Sigmoid colon (tissue), 7 donors: ENCODE results near the gene HADHA. TPM values are rescaled to one million over a fixed set of nuclear protein-coding genes. Genes with fewer than 3 reads are reported as not detected.

ENCODE experiments used
- DNase-seq: peaks from one replicate; pipeline ENCODE4 v3.0.0-alpha.2; 2019
- H3K27ac ChIP-seq, 4 donors: fragments of 200-600 bp; sonication (generic); one replicate each; pipeline ENCODE4 v1.5.1; 2016 to 2019; ENCODE audit warnings: mild to moderate bottlenecking in 1 of 4
- H3K27me3 ChIP-seq, 3 donors: fragments of 200-600 bp; sonication (generic); one replicate each; pipeline ENCODE4 v1.5.1; 2019; ENCODE audit warnings: mild to moderate bottlenecking in 1 of 3
- H3K36me3 ChIP-seq, 4 donors: fragments of 200-600 bp; sonication (generic); one replicate each; pipeline ENCODE4 v1.5.1; 2016 to 2019
- H3K4me1 ChIP-seq, 4 donors: fragments of 200-600 bp; sonication (generic); one replicate each; pipeline ENCODE4 v1.5.1; 2017 to 2019
- H3K4me3 ChIP-seq, 4 donors: fragments of 200-600 bp; sonication (generic); one replicate each; pipeline ENCODE4 v1.5.1; 2017 to 2019; ENCODE audit warnings: mild to moderate bottlenecking in 2 of 4, moderate library complexity in 1 of 4
- H3K9me3 ChIP-seq, 4 donors: fragments of 200-600 bp in 3 of 4; sonication (generic) in 3 of 4; one replicate each; pipeline versions ENCODE4 v1.5.1 to v1.6.1; 2013 to 2019
- EP300 ChIP-seq, 4 donors: sonication (generic); formaldehyde crosslinking; IDR thresholded peaks; one replicate each; pipeline ENCODE4 v1.6.1; 2017; ENCODE audit warnings: antibody characterized with exemption in 4 of 4
- POLR2A ChIP-seq, 2 donors: fragments of 450-650 bp; IDR thresholded peaks; one replicate each; pipeline ENCODE4 v1.6.1; 2016; ENCODE audit warnings: antibody characterized with exemption in 2 of 2, mild to moderate bottlenecking in 2 of 2, moderate library complexity in 2 of 2
- POLR2AphosphoS5 ChIP-seq, 4 donors: sonication (generic); formaldehyde crosslinking; IDR thresholded peaks; one replicate each; pipeline ENCODE4 v1.6.1; 2017; ENCODE audit warnings: antibody characterized with exemption in 4 of 4
- WGBS, 2 donors: extraction: QIAGEN DNeasy Blood & Tissue Kit; methylation state at CpG; one replicate each; pipeline ENCODE4 v1.1.7; 2013; 5-methylcytosine and 5-hydroxymethylcytosine counted together
- intact Hi-C: fragments of 100-400 bp; cut with DNase I; formaldehyde crosslinking; loops from one replicate; pipeline ENCODE4 v1.15.1; 2023
- polyA plus RNA-seq, 3 donors: library from polyadenylated mRNA; stranded (reverse); fragments of 200-250 nt; gene quantifications; one replicate each; pipeline ENCODE4 v1.2.3, GENCODE V29; 2013
- total RNA-seq, 4 donors: library from RNA; depleted of rRNA; stranded (reverse); fragments of >200 nt; gene quantifications; one replicate each; pipeline ENCODE4 v1.1.0, GENCODE V29; 2016
- TF ChIP-seq, protein P1 (sequence below), 4 experiments: fragments of 450-650 bp in 3 of 4; fragments of 200-600 bp in 1 of 4; IDR thresholded peaks; one replicate each; pipeline ENCODE4 v1.5.1; 2016 to 2019; ENCODE audit warnings: antibody characterized with exemption in 4 of 4, mild to moderate bottlenecking in 3 of 4, moderate library complexity in 2 of 4
- donor health status: healthy with polysubstance abuse.
- donor health status: Bipolar disorder and iron deficiency.
- donor health status: healthy.

The HADHA gene
- total and polyA plus RNA-seq, 7 donors, result 96.7 to 148 (median 122) TPM

DNA sequence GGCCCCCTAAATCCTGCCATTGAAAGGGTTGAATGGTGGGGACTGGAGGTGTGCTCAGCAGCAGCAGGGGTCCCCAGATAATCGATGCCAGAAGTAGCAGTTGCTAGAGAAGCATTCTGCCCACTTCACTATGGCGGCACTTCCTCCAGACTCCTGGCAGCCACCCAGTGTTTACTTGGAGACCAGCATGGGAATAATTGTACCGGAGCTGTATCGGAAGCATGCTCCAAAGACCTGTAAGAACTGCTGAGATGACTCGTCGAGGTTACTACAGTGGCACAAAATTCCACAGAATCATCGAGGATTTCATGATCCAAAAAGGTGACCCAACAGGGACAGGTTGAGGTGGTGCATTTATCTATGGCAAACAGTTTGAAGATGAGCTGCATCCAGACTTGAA lies 82.5 kb downstream of the HADHA start:
- Histone ChIP-seq H3K27me3 (no peaks in the 10 kb centered on the region), H3K27ac (no peak overlapping the region), H3K36me3 (no peaks in the 10 kb centered on the region), H3K4me3 (no peak overlapping the region), H3K4me1 (no peaks in the 10 kb centered on the region), H3K9me3 (no peaks in the 10 kb centered on the region)
- DNase-seq, result peak; percentile 32
- 94 to 95% methylated on average over 7 of the region's 7 CpGs for WGBS, 2 donors
- intact Hi-C loops, result no loop called here
- TF ChIP-seq EP300 (IDR thresholded peaks at IDR 0.05) (no peak), POLR2A (IDR thresholded peaks at IDR 0.05) (no peak), POLR2AphosphoS5 (IDR thresholded peaks at IDR 0.05) (no peak)
- TF ChIP-seq, protein P1, sequence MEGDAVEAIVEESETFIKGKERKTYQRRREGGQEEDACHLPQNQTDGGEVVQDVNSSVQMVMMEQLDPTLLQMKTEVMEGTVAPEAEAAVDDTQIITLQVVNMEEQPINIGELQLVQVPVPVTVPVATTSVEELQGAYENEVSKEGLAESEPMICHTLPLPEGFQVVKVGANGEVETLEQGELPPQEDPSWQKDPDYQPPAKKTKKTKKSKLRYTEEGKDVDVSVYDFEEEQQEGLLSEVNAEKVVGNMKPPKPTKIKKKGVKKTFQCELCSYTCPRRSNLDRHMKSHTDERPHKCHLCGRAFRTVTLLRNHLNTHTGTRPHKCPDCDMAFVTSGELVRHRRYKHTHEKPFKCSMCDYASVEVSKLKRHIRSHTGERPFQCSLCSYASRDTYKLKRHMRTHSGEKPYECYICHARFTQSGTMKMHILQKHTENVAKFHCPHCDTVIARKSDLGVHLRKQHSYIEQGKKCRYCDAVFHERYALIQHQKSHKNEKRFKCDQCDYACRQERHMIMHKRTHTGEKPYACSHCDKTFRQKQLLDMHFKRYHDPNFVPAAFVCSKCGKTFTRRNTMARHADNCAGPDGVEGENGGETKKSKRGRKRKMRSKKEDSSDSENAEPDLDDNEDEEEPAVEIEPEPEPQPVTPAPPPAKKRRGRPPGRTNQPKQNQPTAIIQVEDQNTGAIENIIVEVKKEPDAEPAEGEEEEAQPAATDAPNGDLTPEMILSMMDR (IDR thresholded peaks at IDR 0.05), result no peak

- Histone ChIP-seq H3K9me3 (no peaks in the 10 kb centered on the region), H3K4me3 (no peak overlapping the region), H3K27ac (no peak overlapping the region), H3K36me3 (no peaks in the 10 kb centered on the region), H3K4me1 (no peaks in the 10 kb centered on the region), H3K27me3 (no peaks in the 10 kb centered on the region)
- TF ChIP-seq EP300 (IDR thresholded peaks at IDR 0.05) (no peak), POLR2AphosphoS5 (IDR thresholded peaks at IDR 0.05) (no peak), POLR2A (IDR thresholded peaks at IDR 0.05) (no peak)
- TF ChIP-seq, protein P1 (IDR thresholded peaks at IDR 0.05), result no peak
- intact Hi-C loops, result no loop called here
- DNase-seq, result no peak
- 97 to 98% methylated on average over 5 of the region's 5 CpGs for WGBS, 2 donors
Observed at GRCh38 chr2:26157580-26157979, 86.9 kb downstream of the HADHA start.

GRCh38 chr2:26150243-26150642 lies 94.2 kb downstream of the HADHA start:
- TF ChIP-seq POLR2AphosphoS5 (IDR thresholded peaks at IDR 0.05), result no peak
- no peak overlapping the region for H3K27ac ChIP-seq
- no peaks in the 10 kb centered on the region for H3K9me3 ChIP-seq
- 82 to 87% methylated on average over 12 of the region's 12 CpGs for WGBS, 2 donors
- H3K4me3 ChIP-seq, result no peak overlapping the region
- intact Hi-C loops, result no loop called here
- H3K27me3 ChIP-seq, result peaks cover 0 to 33% (median 0%) of the 10 kb centered on the region in 3 donors
- H3K4me1 ChIP-seq, result no peaks in the 10 kb centered on the region
- H3K36me3 ChIP-seq, result no peaks in the 10 kb centered on the region
- no peak for DNase-seq

- Histone ChIP-seq H3K27me3 (peaks cover 0 to 33% (median 0%) of the 10 kb centered on the region in 3 donors), H3K9me3 (no peaks in the 10 kb centered on the region), H3K27ac (no peak overlapping the region), H3K36me3 (no peaks in the 10 kb centered on the region), H3K4me1 (no peaks in the 10 kb centered on the region), H3K4me3 (no peak overlapping the region)
- no peak for TF ChIP-seq EP300 (IDR thresholded peaks at IDR 0.05)
- TF ChIP-seq, protein P1 (IDR thresholded peaks at IDR 0.05), result no peak
- intact Hi-C loops, result loop anchor here (5.0 to 10.0 kb wide), 2 partner anchors 61 to 294 kb away; no protein-coding TSS in a partner anchor
- WGBS, 2 donors, result 38 to 45% methylated on average over 2 of the region's 2 CpGs
- no peak for DNase-seq
Observed at GRCh38 chr2:26148501-26148900, 95.9 kb downstream of the HADHA start.

DNA sequence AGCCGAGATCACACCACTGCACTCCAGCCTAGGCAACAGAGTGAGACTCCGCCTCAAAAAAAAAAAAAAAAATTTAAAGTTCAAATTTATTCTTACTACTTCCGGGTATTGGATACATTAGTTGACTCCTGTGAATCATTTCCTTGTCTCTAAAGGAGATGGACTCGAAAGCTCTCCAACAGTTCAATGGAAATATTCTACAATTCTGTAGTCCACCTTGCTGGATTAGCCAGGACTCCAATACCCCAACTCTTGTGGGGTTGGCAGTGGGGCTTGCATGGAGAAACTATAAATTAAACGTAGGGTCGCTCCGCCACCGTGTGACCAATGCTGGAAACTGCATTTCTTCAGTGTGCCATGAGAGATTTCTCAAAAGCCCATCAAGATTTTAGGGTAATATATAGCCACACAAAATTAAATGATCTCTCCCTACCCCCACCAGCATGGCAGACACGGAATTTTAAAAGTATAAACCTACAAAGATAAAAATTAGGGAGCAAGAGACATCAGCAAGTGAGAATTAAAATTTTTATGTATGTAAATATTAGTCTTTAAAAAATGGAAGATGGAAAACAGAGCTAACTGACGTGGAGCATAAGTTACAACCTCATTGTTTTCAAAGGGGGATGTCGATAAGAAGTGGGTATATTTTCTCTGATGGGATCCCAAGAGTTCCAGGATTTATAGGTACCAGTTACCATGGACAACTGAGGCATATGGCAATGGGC lies 99.3 kb downstream of the HADHA start:
- DNase-seq, result no peak
- Histone ChIP-seq H3K27me3 (peaks cover 0 to 22% (median 0%) of the 10 kb centered on the region in 3 donors), H3K36me3 (no peaks in the 10 kb centered on the region), H3K4me1 (no peaks in the 10 kb centered on the region), H3K9me3 (no peaks in the 10 kb centered on the region), H3K27ac (no peak overlapping the region), H3K4me3 (no peak overlapping the region)
- 10 to 26% methylated on average over 11 of the region's 11 CpGs for WGBS, 2 donors
- intact Hi-C loops, result loop anchor here (1.0 to 10.0 kb wide), 5 partner anchors 58 to 290 kb away; partner anchors contain the start of gene KIF3C
- TF ChIP-seq POLR2AphosphoS5 (IDR thresholded peaks at IDR 0.05) (no peak), EP300 (IDR thresholded peaks at IDR 0.05) (no peak), POLR2A (IDR thresholded peaks at IDR 0.05) (no peak)
- TF ChIP-seq, protein P1 (IDR thresholded peaks at IDR 0.05), result peak; percentile 46 to 86 (median 74)
